HuH-7.5 (cell line): Measurements from ENCODE around the gene TEKT5.
"Not testable (repeated sequence)": the region's sequence is repeated elsewhere in the genome, so short reads cannot be mapped to it uniquely, and the experiment has no call there.

ENCODE experiments used
- DNase-seq: peaks from one replicate; pipeline ENCODE4 v3.0.0; 2011; ENCODE audit warnings: low spot score

Gene TEKT5

GRCh38 chr16:10694830-10695229 is at the start of gene TEKT5:
Gene TEKT5 (minus strand): TSS chr16:10694930. CDS start chr16:10694873, 57 bp downstream.
- DNase-seq = no peak

- DNase-seq = peak; percentile 88
Measured at GRCh38 chr16:10743610-10744369, 49.1 kb upstream of the TEKT5 start, which contains the start of gene NUBP1. Gene NUBP1 (plus strand): TSS chr16:10743842. CDS start chr16:10743864, 22 bp downstream.

GRCh38 chr16:10743227-10743609 is 48.5 kb upstream of the TEKT5 start:
- no peak for DNase-seq

- no peak for DNase-seq
Measured at GRCh38 chr16:10741844-10742243, 47.1 kb upstream of the TEKT5 start.

GRCh38 chr16:10741249-10741648 is 46.5 kb upstream of the TEKT5 start:
- DNase-seq = not testable (repeated sequence)

- DNase-seq = no peak
Measured at GRCh38 chr16:10740845-10741208, 46.1 kb upstream of the TEKT5 start.

- DNase-seq = no peak
Measured at GRCh38 chr16:10740000-10740844, 45.5 kb upstream of the TEKT5 start.

GRCh38 chr16:10738231-10739077 is 43.7 kb upstream of the TEKT5 start:
- DNase-seq = no peak

GRCh38 chr16:10737068-10737625 is 42.4 kb upstream of the TEKT5 start:
- DNase-seq = peak; percentile 49

- no peak for DNase-seq
Measured at GRCh38 chr16:10731790-10732189, 37.1 kb upstream of the TEKT5 start.

GRCh38 chr16:10729104-10730048 is 34.6 kb upstream of the TEKT5 start:
- peak; percentile 29 for DNase-seq

- DNase-seq = no peak
Measured at GRCh38 chr16:10728003-10728887, 33.5 kb upstream of the TEKT5 start.

- DNase-seq = no peak
Measured at GRCh38 chr16:10708969-10709368, 14.2 kb upstream of the TEKT5 start.

- DNase-seq = no peak
Measured at GRCh38 chr16:10699756-10700155, 5.0 kb upstream of the TEKT5 start.

GRCh38 chr16:10694306-10694705 is 424 bp downstream of the TEKT5 start:
- no peak for DNase-seq

- no peak for DNase-seq
Measured at GRCh38 chr16:10693889-10694288, 841 bp downstream of the TEKT5 start.

- DNase-seq = no peak
Measured at GRCh38 chr16:10692470-10692869, 2.3 kb downstream of the TEKT5 start.

- DNase-seq = no peak
Measured at GRCh38 chr16:10688726-10689125, 6.0 kb downstream of the TEKT5 start.

GRCh38 chr16:10688291-10688690 is 6.4 kb downstream of the TEKT5 start:
- peak; percentile 13 for DNase-seq

- DNase-seq = no peak
Measured at GRCh38 chr16:10685709-10686108, 9.0 kb downstream of the TEKT5 start.
